H7 (cell line): Measurements from ENCODE around the gene CD6. TPM values are rescaled to one million over a fixed set of nuclear protein-coding genes. Genes with fewer than 3 reads are reported as not detected.

Source experiments
- DNase-seq: peaks from one replicate; pipeline ENCODE4 v3.0.0; 2012
- H3K27me3 ChIP-seq: 2 replicates; pipeline ENCODE4 v1.6.0; 2011; ENCODE audit warnings: mild to moderate bottlenecking, low read length; ENCODE audit not compliant: control insufficient read depth, insufficient read depth
- H3K36me3 ChIP-seq: replicated peaks from 2 replicates; pipeline ENCODE4 v1.5.1; 2011; ENCODE audit warnings: low read length; ENCODE audit not compliant: control insufficient read depth, insufficient read depth
- H3K4me3 ChIP-seq: 2 replicates; pipeline ENCODE4 v1.5.1; 2011; ENCODE audit warnings: low read depth, mild to moderate bottlenecking, control low read depth, low read length, moderate library complexity; ENCODE audit not compliant: insufficient read depth
- total RNA-seq: library from RNA; depleted of rRNA; stranded (reverse); fragments of >200 nt; shearing (Covaris generic); gene quantifications from 2 replicates; pipeline ENCODE4 v1.2.3, GENCODE V29; 2014; rRNA removed

CD6 gene
- total RNA-seq, result not detected in 2 replicates

GRCh38 chr11:60971520-60971919 lies at the start of gene CD6:
TSS of gene CD6 (plus strand) at chr11:60971680. CDS start at chr11:60971866, 186 bp downstream.
- Histone ChIP-seq H3K27me3 (no peaks in the 10 kb centered on the region), H3K4me3 (no peak within 1 kb of the TSS), H3K36me3 (no peaks in the 10 kb centered on the region)
- DNase-seq, result no peak

- Histone ChIP-seq H3K27me3 (peaks cover 7% of the 10 kb centered on the region), H3K4me3 (no peak overlapping the region), H3K36me3 (peaks cover 8% of the 10 kb centered on the region)
- DNase-seq, result no peak
These were observed 49.6 kb upstream of the CD6 start for GRCh38 chr11:60921777-60922335.

- DNase-seq, result no peak
- Histone ChIP-seq H3K27me3 (peaks cover 7% of the 10 kb centered on the region), H3K36me3 (peaks cover 8% of the 10 kb centered on the region), H3K4me3 (no peak overlapping the region)
These were observed 48.6 kb upstream of the CD6 start for GRCh38 chr11:60922906-60923305.

- Histone ChIP-seq H3K4me3 (no peak overlapping the region), H3K36me3 (peaks cover 8% of the 10 kb centered on the region), H3K27me3 (peaks cover 7% of the 10 kb centered on the region)
- peak; percentile 46 for DNase-seq
These were observed 48.2 kb upstream of the CD6 start for GRCh38 chr11:60923326-60923725.

GRCh38 chr11:60923800-60924109 lies 47.7 kb upstream of the CD6 start:
- Histone ChIP-seq H3K27me3 (peaks cover 7% of the 10 kb centered on the region), H3K4me3 (peak overlapping the region; percentile 82; the same call in 1 of the 2 replicates)

DNA sequence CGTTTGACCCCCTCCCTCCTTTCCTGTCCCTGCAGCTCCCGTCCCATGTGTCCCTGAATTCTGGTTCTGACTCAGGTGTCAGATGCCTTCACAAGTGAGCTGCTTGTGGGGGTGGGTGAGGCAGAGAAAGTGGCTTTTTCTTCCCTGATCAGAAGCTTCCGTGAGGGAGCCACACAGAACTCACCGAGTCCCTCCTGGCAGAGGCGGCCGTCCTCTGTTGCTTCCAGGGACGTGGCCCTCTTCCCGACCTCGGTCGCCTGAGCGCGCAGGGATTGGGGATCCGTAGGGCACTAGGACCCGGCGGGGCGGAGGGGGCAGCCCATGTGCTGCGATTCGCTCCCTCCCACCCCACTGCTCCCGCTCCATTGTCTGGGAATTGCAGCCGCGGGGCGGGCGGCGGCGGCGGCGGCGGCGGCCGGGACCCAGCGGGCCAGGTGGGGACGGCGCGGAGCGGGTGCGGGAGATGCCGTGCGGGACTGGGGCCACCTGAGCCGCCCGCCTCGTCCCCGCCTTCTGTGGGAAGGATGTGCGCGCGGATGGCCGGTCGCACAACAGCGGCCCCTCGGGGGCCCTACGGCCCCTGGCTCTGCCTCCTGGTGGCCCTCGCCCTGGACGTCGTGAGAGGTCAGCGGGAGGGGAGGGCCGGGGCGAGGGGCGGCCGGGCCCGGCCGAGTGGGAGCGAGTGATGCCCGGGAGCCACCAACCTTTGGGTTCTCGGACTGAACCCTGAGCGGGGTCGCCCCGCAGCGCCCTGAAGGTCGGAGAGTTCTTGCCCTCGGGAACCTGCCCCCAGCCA lies 47.2 kb upstream of the CD6 start, which contains the start of gene TMEM132A:
Gene TMEM132A (plus strand): TSS at position 351 of the 796 bp plus-strand sequence. CDS start 174 bp downstream, at position 525.
- Histone ChIP-seq H3K4me3 (peak within 1 kb of the TSS; percentile 82), H3K36me3 (peaks cover 10% of the 10 kb centered on the region), H3K27me3 (peaks cover 7% of the 10 kb centered on the region)
- DNase-seq, result peak; percentile 98

More at GRCh38 chr11:60923800-60924109, 47.7 kb upstream of the CD6 start:
- peaks cover 8% of the 10 kb centered on the region for H3K36me3 ChIP-seq
- DNase-seq, result no peak

DNA sequence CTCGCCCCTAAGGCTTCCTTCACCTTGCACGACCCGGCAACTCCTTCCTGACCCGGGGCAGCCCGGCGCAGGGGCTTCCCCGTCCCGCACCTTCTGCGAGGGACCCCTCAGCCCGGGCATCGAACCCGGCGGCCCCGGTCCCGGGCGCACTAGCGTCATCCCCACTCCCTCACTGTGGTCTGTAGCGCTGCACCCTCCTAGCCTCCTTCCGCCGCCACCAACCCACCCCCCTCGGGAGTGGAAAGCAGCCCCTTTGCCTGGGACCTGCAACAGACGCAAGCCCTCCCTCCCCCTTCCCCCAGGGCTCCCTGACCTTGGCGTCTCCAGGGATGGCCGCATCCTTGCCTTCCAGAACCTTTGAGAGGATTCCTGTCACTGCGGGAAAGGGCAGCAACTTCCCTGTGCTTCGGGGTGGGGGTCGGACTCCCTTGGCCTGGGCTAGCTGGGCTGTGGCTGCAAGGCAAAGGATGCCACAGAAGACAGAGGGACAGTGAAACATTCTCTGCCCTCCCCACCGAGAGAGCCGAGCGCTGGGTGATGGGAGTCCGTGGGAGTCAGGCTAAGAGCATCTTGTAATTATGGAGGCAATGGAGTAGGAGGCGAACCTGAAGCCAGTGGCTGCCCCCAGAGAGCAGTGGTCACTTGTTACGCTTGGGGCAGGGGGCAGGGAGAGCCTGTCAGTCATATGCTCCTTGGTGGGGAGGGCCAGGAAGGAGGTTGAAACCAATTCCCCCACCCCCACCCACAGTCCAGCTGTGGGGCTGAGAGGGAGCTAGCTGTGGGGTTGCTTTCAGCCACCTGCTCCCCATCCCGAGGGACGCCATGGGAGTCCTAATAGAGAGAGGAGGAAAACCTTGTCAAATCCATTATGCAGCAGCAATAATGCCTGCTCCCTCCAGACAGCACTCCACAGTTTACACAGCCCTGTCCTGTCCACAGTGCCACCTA lies 46.3 kb upstream of the CD6 start:
- peak overlapping the region; percentile 82 for H3K4me3 ChIP-seq
- H3K36me3 ChIP-seq, result peaks cover 9% of the 10 kb centered on the region
- peak; percentile 83 for DNase-seq
- peaks cover 7% of the 10 kb centered on the region for H3K27me3 ChIP-seq

GRCh38 chr11:60925868-60926267 lies 45.6 kb upstream of the CD6 start:
- DNase-seq, result peak; percentile 65
- Histone ChIP-seq H3K36me3 (peaks cover 10% of the 10 kb centered on the region), H3K27me3 (peaks cover 7% of the 10 kb centered on the region), H3K4me3 (no peak overlapping the region)

GRCh38 chr11:60926500-60926899 lies 45.0 kb upstream of the CD6 start:
- DNase-seq, result peak; percentile 56
- Histone ChIP-seq H3K4me3 (no peak overlapping the region), H3K36me3 (peaks cover 12% of the 10 kb centered on the region), H3K27me3 (peaks cover 7% of the 10 kb centered on the region)

DNA sequence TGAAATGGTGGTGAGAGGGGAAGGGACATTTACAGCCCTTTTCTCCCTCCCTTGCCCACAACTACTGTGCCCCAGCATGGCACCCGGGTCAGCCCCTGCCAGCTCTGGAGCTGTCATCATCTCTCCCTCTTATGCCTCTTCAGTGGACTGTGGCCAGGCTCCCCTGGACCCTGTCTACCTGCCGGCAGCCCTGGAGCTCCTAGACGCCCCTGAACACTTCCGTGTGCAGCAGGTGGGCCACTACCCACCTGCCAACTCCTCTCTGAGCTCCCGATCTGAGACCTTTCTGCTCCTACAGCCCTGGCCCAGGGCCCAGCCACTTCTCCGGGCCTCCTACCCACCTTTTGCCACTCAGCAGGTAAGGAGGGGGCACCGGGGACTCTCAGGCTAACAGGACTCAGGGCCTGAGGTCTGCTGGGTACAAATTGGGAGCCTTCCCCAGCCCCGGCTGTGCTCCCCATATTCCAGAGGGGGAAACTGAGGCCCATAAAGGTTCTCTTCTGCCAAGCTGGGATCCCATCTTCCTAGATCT lies 44.4 kb upstream of the CD6 start:
- no peak for DNase-seq
- peaks cover 15% of the 10 kb centered on the region for H3K36me3 ChIP-seq
- H3K4me3 ChIP-seq, result no peak overlapping the region
- H3K27me3 ChIP-seq, result peaks cover 7% of the 10 kb centered on the region

GRCh38 chr11:60927600-60927999 lies 43.9 kb upstream of the CD6 start:
- H3K36me3 ChIP-seq, result peaks cover 16% of the 10 kb centered on the region
- peaks cover 7% of the 10 kb centered on the region for H3K27me3 ChIP-seq
- no peak for DNase-seq
- H3K4me3 ChIP-seq, result no peak overlapping the region

DNA sequence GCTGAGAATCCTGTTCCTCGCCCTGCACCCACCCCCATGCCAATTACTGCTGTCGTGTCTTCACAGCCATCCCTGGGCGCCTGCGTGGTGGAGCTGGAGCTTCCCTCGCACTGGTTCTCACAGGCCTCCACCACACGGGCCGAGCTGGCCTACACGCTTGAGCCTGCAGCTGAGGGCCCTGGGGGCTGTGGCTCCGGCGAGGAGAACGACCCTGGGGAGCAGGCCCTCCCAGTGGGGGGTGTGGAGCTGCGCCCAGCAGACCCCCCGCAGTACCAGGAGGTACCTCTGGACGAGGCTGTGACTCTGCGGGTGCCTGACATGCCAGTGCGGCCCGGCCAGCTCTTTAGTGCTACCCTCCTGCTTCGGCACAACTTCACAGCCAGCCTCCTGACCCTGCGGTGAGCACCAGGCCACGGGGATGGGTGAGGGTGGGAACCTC lies 42.9 kb upstream of the CD6 start:
- peak; percentile 46 for DNase-seq
- peaks cover 16% of the 10 kb centered on the region for H3K36me3 ChIP-seq
- no peak overlapping the region for H3K4me3 ChIP-seq
- peaks cover 7% of the 10 kb centered on the region for H3K27me3 ChIP-seq

DNA sequence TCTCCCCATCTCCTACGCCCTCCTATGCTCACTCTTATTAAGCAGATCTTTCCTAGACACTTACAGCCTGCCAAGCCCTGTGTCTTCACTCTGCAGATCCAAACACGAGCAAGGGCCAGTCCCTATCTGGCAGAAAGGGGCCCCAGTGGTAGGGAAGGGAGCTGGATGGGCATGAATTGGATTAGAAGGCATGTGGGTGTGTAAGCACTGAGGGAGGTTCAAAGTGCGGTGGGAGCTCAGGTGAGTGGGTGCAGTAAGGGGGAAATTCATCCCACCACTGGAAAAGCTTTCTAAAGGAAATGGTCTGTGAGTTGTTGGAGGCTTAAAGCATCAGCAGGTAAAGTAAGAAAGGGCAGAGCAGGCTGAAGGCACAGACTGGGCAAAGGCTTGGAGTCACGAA lies 41.7 kb upstream of the CD6 start:
- no peak for DNase-seq
- H3K27me3 ChIP-seq, result peaks cover 5% of the 10 kb centered on the region
- no peak overlapping the region for H3K4me3 ChIP-seq
- H3K36me3 ChIP-seq, result peaks cover 16% of the 10 kb centered on the region

DNA sequence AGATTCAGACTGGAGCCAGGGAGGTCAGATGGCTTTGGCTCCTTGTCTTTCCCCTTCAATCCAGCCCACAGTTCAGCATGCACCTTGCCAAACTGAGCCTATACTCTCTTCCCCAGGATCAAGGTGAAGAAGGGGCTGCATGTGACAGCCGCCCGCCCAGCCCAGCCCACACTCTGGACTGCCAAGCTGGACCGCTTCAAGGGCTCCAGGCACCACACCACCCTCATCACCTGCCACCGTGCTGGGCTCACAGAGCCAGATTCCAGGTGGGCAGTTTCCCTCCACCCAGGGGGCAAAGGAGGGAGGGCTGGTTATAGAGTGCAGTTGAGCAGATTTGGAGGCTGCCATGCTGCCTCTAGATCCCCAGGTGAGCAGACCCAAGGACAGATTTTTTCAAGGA lies 41.1 kb upstream of the CD6 start:
- Histone ChIP-seq H3K36me3 (peaks cover 17% of the 10 kb centered on the region), H3K4me3 (no peak overlapping the region), H3K27me3 (peaks cover 1% of the 10 kb centered on the region; the same call in 1 of the 2 replicates)
- DNase-seq, result no peak
